ENCODE measurements around the gene NR1H3.

DNA sequence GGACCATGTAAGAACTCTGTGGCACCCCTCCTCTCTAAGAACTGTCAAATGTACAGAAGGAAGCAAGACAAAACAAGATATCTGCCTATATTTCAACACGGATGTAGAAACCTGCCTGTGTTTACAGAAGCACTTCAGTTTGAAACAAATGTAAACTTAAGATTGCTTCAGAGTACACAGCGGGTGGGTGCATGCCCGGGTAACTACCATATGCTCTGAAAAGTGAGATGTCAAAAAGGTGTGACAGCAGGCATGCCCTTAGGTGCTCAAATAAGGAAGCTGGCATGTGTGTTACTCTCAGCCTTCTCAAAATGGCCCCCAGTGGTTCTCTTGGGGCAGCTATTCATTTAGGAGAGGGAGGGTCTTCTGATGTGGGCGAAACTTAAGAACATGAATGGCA is 14.3 kb upstream of the NR1H3 start:
- TF ChIP-seq, protein P1, sequence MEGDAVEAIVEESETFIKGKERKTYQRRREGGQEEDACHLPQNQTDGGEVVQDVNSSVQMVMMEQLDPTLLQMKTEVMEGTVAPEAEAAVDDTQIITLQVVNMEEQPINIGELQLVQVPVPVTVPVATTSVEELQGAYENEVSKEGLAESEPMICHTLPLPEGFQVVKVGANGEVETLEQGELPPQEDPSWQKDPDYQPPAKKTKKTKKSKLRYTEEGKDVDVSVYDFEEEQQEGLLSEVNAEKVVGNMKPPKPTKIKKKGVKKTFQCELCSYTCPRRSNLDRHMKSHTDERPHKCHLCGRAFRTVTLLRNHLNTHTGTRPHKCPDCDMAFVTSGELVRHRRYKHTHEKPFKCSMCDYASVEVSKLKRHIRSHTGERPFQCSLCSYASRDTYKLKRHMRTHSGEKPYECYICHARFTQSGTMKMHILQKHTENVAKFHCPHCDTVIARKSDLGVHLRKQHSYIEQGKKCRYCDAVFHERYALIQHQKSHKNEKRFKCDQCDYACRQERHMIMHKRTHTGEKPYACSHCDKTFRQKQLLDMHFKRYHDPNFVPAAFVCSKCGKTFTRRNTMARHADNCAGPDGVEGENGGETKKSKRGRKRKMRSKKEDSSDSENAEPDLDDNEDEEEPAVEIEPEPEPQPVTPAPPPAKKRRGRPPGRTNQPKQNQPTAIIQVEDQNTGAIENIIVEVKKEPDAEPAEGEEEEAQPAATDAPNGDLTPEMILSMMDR (conservative IDR thresholded peaks at IDR 0.05 in 1 of 2, IDR thresholded peaks at IDR 0.05 in 1 of 2; ENCODE audit: low read depth in 1 of 2, low read length in 2 of 2): no peak
- TF ChIP-seq EZH2 (IDR thresholded peaks at IDR 0.05; ENCODE audit: low read length, missing control alignments): no peak

All from fibroblast of lung (primary cell).